Lower lobe of right lung (tissue), 2 donors: ENCODE data around the gene NEK1. TPM values are rescaled to one million over a fixed set of nuclear protein-coding genes. Genes with fewer than 3 reads are reported as not detected.
"Not testable (repeated sequence)": the region's sequence is repeated elsewhere in the genome, so short reads cannot be mapped to it uniquely, and the experiment has no call there.

Experiments used
- ATAC-seq, 2 donors: fragments of 200-7000 bp; cut with Tn5 transposase; one replicate each; pipeline ENCODE4 v1.9.1; 2020 to 2022; ENCODE audit warnings: mild to moderate bottlenecking in 2 of 2, moderate library complexity in 2 of 2
- DNase-seq: peaks from one replicate; pipeline ENCODE4 v3.0.0-alpha.2; 2020
- H3K27ac ChIP-seq: fragments of 200-600 bp; one replicate; pipeline ENCODE4 v1.8.0; 2022
- H3K27me3 ChIP-seq: fragments of 200-600 bp; one replicate; pipeline ENCODE4 v1.8.0; 2022; ENCODE audit warnings: low read depth
- H3K36me3 ChIP-seq: fragments of 200-600 bp; one replicate; pipeline ENCODE4 v1.8.0; 2022; ENCODE audit warnings: mild to moderate bottlenecking
- H3K4me1 ChIP-seq: fragments of 200-600 bp; one replicate; pipeline ENCODE4 v1.8.0; 2022
- H3K4me3 ChIP-seq: fragments of 200-600 bp; one replicate; pipeline ENCODE4 v1.8.0; 2022; ENCODE audit warnings: mild to moderate bottlenecking
- H3K9me3 ChIP-seq: fragments of 200-600 bp; one replicate; pipeline ENCODE4 v1.8.0; 2022
- CTCF ChIP-seq: fragments of 200-600 bp; IDR thresholded peaks from one replicate; pipeline ENCODE4 v1.8.0; 2022; ENCODE audit warnings: antibody characterized with exemption, mild to moderate bottlenecking
- intact Hi-C: fragments of 100-400 bp; cut with DNase I; formaldehyde crosslinking; loops from one replicate; pipeline ENCODE4 v1.11.0; 2022
- total RNA-seq: library from RNA; stranded (reverse); fragmentation: NEBNext Ultra II Directional; extraction: Animal tissue kit (Norgen Biotek cat#: 25700); gene quantifications from one replicate; pipeline ENCODE4 v1.2.1, GENCODE V29; 2021
- donor health status: DM: no; HTN: yes; CAD: no; lungs with severe emphysema.

Gene NEK1
- total RNA-seq, 1 donor from 2014 or later = 12.1 TPM

- ATAC-seq (no peak), DNase-seq (no peak)
- no peaks in the 10 kb centered on the region for H3K4me1 ChIP-seq
- TF ChIP-seq CTCF = no peak
- no peaks in the 10 kb centered on the region for H3K9me3 ChIP-seq
- intact Hi-C loops = no loop called here
- H3K4me3 ChIP-seq = no peak overlapping the region
- no peaks in the 10 kb centered on the region for H3K36me3 ChIP-seq
- H3K27ac ChIP-seq = no peak overlapping the region
- H3K27me3 ChIP-seq = no peaks in the 10 kb centered on the region
These were observed 127.9 kb downstream of the NEK1 start for GRCh38 chr4:169484485-169484884.

GRCh38 chr4:169464080-169464479 lies 148.3 kb downstream of the NEK1 start:
- Histone ChIP-seq H3K9me3 (no peaks in the 10 kb centered on the region), H3K4me3 (no peak overlapping the region), H3K4me1 (no peaks in the 10 kb centered on the region), H3K36me3 (peaks cover 3% of the 10 kb centered on the region), H3K27ac (no peak overlapping the region), H3K27me3 (no peaks in the 10 kb centered on the region)
- no peak for TF ChIP-seq CTCF
- intact Hi-C loops = no loop called here
- ATAC-seq = no peak
- no peak for DNase-seq

GRCh38 chr4:169460081-169460480 lies 152.3 kb downstream of the NEK1 start:
- Histone ChIP-seq H3K9me3 (no peaks in the 10 kb centered on the region), H3K4me1 (no peaks in the 10 kb centered on the region), H3K27ac (no peak overlapping the region), H3K27me3 (no peaks in the 10 kb centered on the region), H3K4me3 (no peak overlapping the region), H3K36me3 (peaks cover 3% of the 10 kb centered on the region)
- intact Hi-C loops = no loop called here
- no peak for TF ChIP-seq CTCF
- no peak for ATAC-seq
- DNase-seq = no peak

GRCh38 chr4:169458575-169458974 lies 153.8 kb downstream of the NEK1 start:
- intact Hi-C loops = no loop called here
- Histone ChIP-seq H3K4me1 (no peaks in the 10 kb centered on the region), H3K36me3 (peaks cover 3% of the 10 kb centered on the region), H3K27me3 (no peaks in the 10 kb centered on the region), H3K4me3 (no peak overlapping the region), H3K9me3 (no peaks in the 10 kb centered on the region), H3K27ac (no peak overlapping the region)
- TF ChIP-seq CTCF = no peak
- ATAC-seq (no peak), DNase-seq (no peak)

GRCh38 chr4:169452644-169453043 lies 159.7 kb downstream of the NEK1 start:
- H3K4me3 ChIP-seq, intact Hi-C loops, H3K27ac ChIP-seq, H3K36me3 ChIP-seq, H3K4me1 ChIP-seq, ATAC-seq, H3K9me3 ChIP-seq, H3K27me3 ChIP-seq, DNase-seq: not testable (repeated sequence)

- DNase-seq, H3K27me3 ChIP-seq, H3K9me3 ChIP-seq, intact Hi-C loops, H3K36me3 ChIP-seq, H3K27ac ChIP-seq, ATAC-seq, H3K4me1 ChIP-seq, H3K4me3 ChIP-seq: not testable (repeated sequence)
These were observed 163.4 kb downstream of the NEK1 start for GRCh38 chr4:169448935-169449334.

GRCh38 chr4:169446824-169447223 lies 165.6 kb downstream of the NEK1 start:
- no peaks in the 10 kb centered on the region for H3K27me3 ChIP-seq

More at GRCh38 chr4:169446824-169447223, 165.6 kb downstream of the NEK1 start:
- no peak for TF ChIP-seq CTCF
- no peaks in the 10 kb centered on the region for H3K36me3 ChIP-seq
- intact Hi-C loops = no loop called here
- DNase-seq (no peak), ATAC-seq (no peak)
- no peaks in the 10 kb centered on the region for H3K4me1 ChIP-seq
- no peak overlapping the region for H3K27ac ChIP-seq
- H3K4me3 ChIP-seq = no peak overlapping the region
- peaks cover 16% of the 10 kb centered on the region for H3K9me3 ChIP-seq
